CD8-positive, alpha-beta memory T cell (primary cell): Measurements from ENCODE around the gene RNF121. TPM values are rescaled to one million over a fixed set of nuclear protein-coding genes. Genes with fewer than 3 reads are reported as not detected.
"Not testable (repeated sequence)": the region's sequence is repeated elsewhere in the genome, so short reads cannot be mapped to it uniquely, and the experiment has no call there.

Source experiments
- CTCF ChIA-PET: fragments of 350-600 bp; sonication (Branson Sonifier 250); formaldehyde crosslinking; loops from one replicate; lab custom pipeline; 2021; ENCODE audit warnings: antibody characterized with exemption; lab: Charles Lee
- POLR2A ChIA-PET: fragments of 350-600 bp; sonication (Branson Sonifier 250); formaldehyde crosslinking; loops from one replicate; lab custom pipeline; 2021; ENCODE audit warnings: antibody characterized with exemption; lab: Charles Lee
- DNase-seq, 5 donors: peaks; one replicate each; pipeline versions ENCODE4 v3.0.0 to v3.0.0-alpha.2; 2020 to 2022; ENCODE audit warnings: mixed read lengths in 1 of 5
- H3K27ac ChIP-seq: one replicate; pipeline ENCODE4 v1.7.0; 2013; ENCODE audit warnings: low read depth, mild to moderate bottlenecking, low read length, moderate library complexity
- H3K27me3 ChIP-seq: 2 replicates; pipeline ENCODE4 v1.7.0; 2013; ENCODE audit warnings: low read length, mild to moderate bottlenecking; ENCODE audit not compliant: insufficient read depth, poor library complexity, severe bottlenecking
- H3K36me3 ChIP-seq: 2 replicates; pipeline ENCODE4 v1.7.0; 2013; ENCODE audit warnings: mild to moderate bottlenecking, low read length, moderate library complexity; ENCODE audit not compliant: insufficient read depth
- H3K4me1 ChIP-seq: 2 replicates; pipeline ENCODE4 v1.7.0; 2013; ENCODE audit warnings: mild to moderate bottlenecking, low read length, moderate library complexity; ENCODE audit not compliant: insufficient read depth
- H3K4me3 ChIP-seq: 2 replicates; pipeline ENCODE4 v1.7.0; 2013; ENCODE audit warnings: mild to moderate bottlenecking, low read length
- H3K9me3 ChIP-seq: 2 replicates; pipeline ENCODE4 v1.7.0; 2013; ENCODE audit warnings: mild to moderate bottlenecking, low read length
- H3K27ac Mint-ChIP-seq, 8 donors: one replicate each; pipeline ENCODE4 v1.8.0; 2020 to 2021; ENCODE audit warnings: mixed read lengths in 8 of 8, mild to moderate bottlenecking in 6 of 8, inconsistent platforms in 3 of 8, moderate library complexity in 3 of 8
- H3K27me3 Mint-ChIP-seq, 2 donors: one replicate each; pipeline ENCODE4 v1.8.0; 2020 to 2021; ENCODE audit warnings: mixed read lengths in 2 of 2, mild to moderate bottlenecking in 1 of 2, moderate library complexity in 1 of 2
- H3K36me3 Mint-ChIP-seq, 3 donors: one replicate each; pipeline ENCODE4 v1.8.0; 2020 to 2021; ENCODE audit warnings: mixed read lengths in 3 of 3, inconsistent platforms in 1 of 3, mild to moderate bottlenecking in 1 of 3
- H3K4me1 Mint-ChIP-seq, 3 donors: one replicate each; pipeline ENCODE4 v1.8.0; 2020 to 2021; ENCODE audit warnings: mixed read lengths in 3 of 3, inconsistent platforms in 1 of 3, mild to moderate bottlenecking in 1 of 3
- H3K4me3 Mint-ChIP-seq, 7 donors: one replicate each; pipeline ENCODE4 v1.8.0; 2020 to 2021; ENCODE audit warnings: mixed read lengths in 7 of 7, mild to moderate bottlenecking in 6 of 7, moderate library complexity in 4 of 7, inconsistent platforms in 2 of 7
- H3K9me3 Mint-ChIP-seq, 5 donors: one replicate each; pipeline ENCODE4 v1.8.0; 2020 to 2022; ENCODE audit warnings: mixed read lengths in 5 of 5, mild to moderate bottlenecking in 3 of 5, moderate library complexity in 2 of 5, inconsistent platforms in 1 of 5
- polyA plus RNA-seq: library from polyadenylated mRNA; unstranded; fragments of 300-500 nt; fragmentation: Illumina TruSeq; gene quantifications from one replicate; pipeline ENCODE4 v1.2.3, GENCODE V29; 2021
- total RNA-seq, 2 experiments: library from RNA; stranded (reverse); gene quantifications; one replicate each; pipeline ENCODE4 v1.2.3, GENCODE V29; 2021

Gene RNF121
- 10 to 100 TPM; 57.3 to 62.1 TPM for total RNA-seq
- polyA plus RNA-seq: 9.4 TPM

GRCh38 chr11:71928737-71929443, at the start of gene RNF121:
Gene RNF121, plus strand, starts transcription at chr11:71929046. Its CDS starts 16 bp downstream, at chr11:71929062.
- Histone ChIP-seq H3K9me3 (no peaks in the 10 kb centered on the region), H3K36me3 (no peaks in the 10 kb centered on the region), H3K27ac (peak within 1 kb of the TSS; percentile 96), H3K27me3 (no peaks in the 10 kb centered on the region), H3K4me1 (peaks cover 20% of the 10 kb centered on the region), H3K4me3 (peak within 1 kb of the TSS; percentile 95)
- no peaks in the 10 kb centered on the region for H3K9me3 Mint-ChIP-seq
- peak within 1 kb of the TSS; percentile 96 to 99 (median 99) for H3K27ac Mint-ChIP-seq
- DNase-seq: peak; percentile 95 to 98 (median 97)
- H3K27me3 Mint-ChIP-seq: no peaks in the 10 kb centered on the region
- ChIA-PET CTCF (interaction anchor here (0.9 to 1.3 kb wide), 4 partner anchors 9 to 184 kb away, joined by 3 to 4 read pairs (median 3); partner anchors contain the start of gene ANAPC15), POLR2A (interaction anchor here (0.6 to 2.7 kb wide), 3 partner anchors 9 to 294 kb away, joined by 3 to 7 read pairs (median 4); partner anchors contain the start of gene ANAPC15)
- peaks cover 0 to 24% (median 0%) of the 10 kb centered on the region in 3 donors for H3K36me3 Mint-ChIP-seq
- H3K4me1 Mint-ChIP-seq: peaks cover 47 to 67% (median 58%) of the 10 kb centered on the region in 3 donors
- H3K4me3 Mint-ChIP-seq: peak within 1 kb of the TSS; percentile 95 to 99 (median 99)

- POLR2A ChIA-PET, H3K9me3 ChIP-seq, CTCF ChIA-PET, H3K4me1 ChIP-seq, H3K27ac Mint-ChIP-seq, DNase-seq, H3K4me3 Mint-ChIP-seq, H3K9me3 Mint-ChIP-seq, H3K27me3 ChIP-seq, H3K4me3 ChIP-seq, H3K27ac ChIP-seq, H3K27me3 Mint-ChIP-seq, H3K36me3 ChIP-seq, H3K4me1 Mint-ChIP-seq: not testable (repeated sequence)
- H3K36me3 Mint-ChIP-seq: peaks cover 4 to 16% (median 6%) of the 10 kb centered on the region in 3 donors
Observed at GRCh38 chr11:71885806-71886205, 43.0 kb upstream of the RNF121 start.

DNA sequence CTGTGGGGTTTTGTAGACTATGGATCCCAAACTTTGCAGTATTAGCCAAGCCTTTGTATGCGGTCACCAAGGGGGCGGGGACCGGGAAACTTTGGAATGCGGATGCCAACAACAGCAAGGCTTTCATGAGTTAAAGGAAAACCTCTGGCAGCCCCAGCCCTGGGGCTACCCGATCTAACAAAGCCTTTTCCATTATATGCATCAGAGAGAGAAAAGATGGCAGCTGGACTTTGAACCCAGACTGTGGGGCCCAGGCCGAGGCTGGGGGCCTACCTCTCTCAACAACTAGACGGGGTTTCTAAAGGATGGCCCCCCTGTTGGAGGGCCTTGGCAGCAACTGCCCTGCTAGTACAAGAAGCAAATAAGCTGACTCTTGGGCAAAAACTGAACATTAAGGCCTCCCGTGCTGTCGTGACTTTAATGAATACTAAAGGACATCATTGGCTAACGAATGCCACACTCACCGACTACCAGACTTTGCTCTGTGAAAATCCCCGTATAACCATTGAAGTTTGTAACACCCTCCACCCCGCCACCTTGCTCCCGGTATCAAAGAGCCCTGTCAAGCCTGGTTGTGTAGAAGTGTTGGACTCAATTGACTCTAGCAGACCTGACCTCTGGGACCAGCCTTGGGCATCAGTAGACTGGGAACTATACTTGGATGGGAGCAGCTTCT, 40.4 kb upstream of the RNF121 start:
- H3K27ac ChIP-seq, H3K9me3 Mint-ChIP-seq, POLR2A ChIA-PET, H3K4me1 Mint-ChIP-seq, H3K4me3 ChIP-seq, H3K27me3 ChIP-seq, DNase-seq, H3K27me3 Mint-ChIP-seq, H3K4me3 Mint-ChIP-seq, H3K27ac Mint-ChIP-seq, H3K9me3 ChIP-seq, H3K4me1 ChIP-seq, H3K36me3 ChIP-seq, CTCF ChIA-PET: not testable (repeated sequence)
- H3K36me3 Mint-ChIP-seq: peaks cover 3 to 13% (median 8%) of the 10 kb centered on the region in 3 donors

DNA sequence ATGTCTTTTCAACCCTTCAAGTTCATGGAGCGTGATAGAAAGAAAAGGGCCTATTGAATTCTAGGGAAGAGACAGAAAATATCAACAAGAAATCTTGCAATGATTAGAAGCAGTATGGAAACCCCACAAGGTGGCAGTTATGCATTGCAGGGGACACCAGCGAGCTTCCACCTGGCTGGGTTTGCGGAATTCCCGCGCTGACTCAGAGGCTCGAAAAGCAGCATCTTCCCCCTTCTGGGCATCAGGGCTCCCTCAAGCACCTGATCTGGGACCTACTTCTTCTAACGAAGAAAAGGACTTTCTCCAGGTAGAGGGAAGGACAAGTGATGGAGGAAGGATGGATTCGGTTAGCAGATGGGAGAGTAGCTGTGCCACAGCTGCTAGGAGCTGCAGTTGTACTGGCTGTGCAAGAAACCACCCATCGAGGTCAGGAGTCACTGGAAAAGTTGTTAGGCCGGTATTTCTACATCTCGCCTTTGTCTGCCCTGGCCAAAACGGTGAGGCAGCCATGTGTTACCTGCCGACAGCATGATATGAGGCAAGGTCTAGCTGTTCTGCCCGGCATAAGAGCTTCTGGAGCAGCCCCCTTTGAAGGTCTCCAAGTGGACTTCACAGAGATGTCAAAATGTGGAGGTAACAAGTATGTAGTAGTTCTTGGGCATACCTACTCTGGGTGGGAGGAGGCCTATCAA, 39.5 kb upstream of the RNF121 start:
- POLR2A ChIA-PET, CTCF ChIA-PET, H3K27ac Mint-ChIP-seq: not testable (repeated sequence)

DNA sequence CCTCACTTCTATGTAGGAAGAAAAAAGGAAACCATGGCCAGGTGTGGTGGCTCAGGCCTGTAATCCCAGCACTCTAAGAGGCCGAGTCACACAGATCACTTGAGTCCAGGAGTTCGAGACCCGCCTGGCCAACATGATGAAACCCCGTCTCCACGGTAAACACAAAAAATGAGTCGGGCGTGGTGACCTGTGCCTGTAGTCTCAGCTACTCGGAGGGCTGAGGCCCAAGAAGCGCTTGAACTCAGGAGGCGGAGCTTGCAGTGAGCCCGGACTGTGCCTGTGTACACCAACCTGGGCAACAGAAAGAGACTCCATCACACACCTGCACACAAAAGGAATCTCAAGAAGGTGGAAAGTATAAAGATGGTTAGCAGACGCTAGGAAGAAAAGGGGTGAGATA, 32.9 kb upstream of the RNF121 start:
- CTCF ChIA-PET: no interaction called here
- no peak for DNase-seq
- POLR2A ChIA-PET: no interaction called here
- no peak overlapping the region for H3K4me3 ChIP-seq
- H3K9me3 ChIP-seq: no peaks in the 10 kb centered on the region
- H3K27ac Mint-ChIP-seq: no peak overlapping the region
- H3K4me1 Mint-ChIP-seq: no peaks in the 10 kb centered on the region
- H3K36me3 Mint-ChIP-seq: peaks cover 20 to 41% (median 27%) of the 10 kb centered on the region in 3 donors
- no peaks in the 10 kb centered on the region for H3K4me1 ChIP-seq
- H3K27me3 Mint-ChIP-seq: no peaks in the 10 kb centered on the region
- H3K9me3 Mint-ChIP-seq: peaks cover 0 to 2% (median 0%) of the 10 kb centered on the region in 5 donors
- no peak overlapping the region for H3K27ac ChIP-seq
- H3K36me3 ChIP-seq: no peaks in the 10 kb centered on the region
- no peak overlapping the region for H3K4me3 Mint-ChIP-seq
- H3K27me3 ChIP-seq: no peaks in the 10 kb centered on the region

More for the DNA sequence above, 39.5 kb upstream of the RNF121 start:
- H3K4me1 ChIP-seq, H3K27ac ChIP-seq, DNase-seq, H3K9me3 Mint-ChIP-seq, H3K4me1 Mint-ChIP-seq, H3K4me3 Mint-ChIP-seq, H3K9me3 ChIP-seq, H3K36me3 ChIP-seq, H3K4me3 ChIP-seq, H3K27me3 ChIP-seq, H3K27me3 Mint-ChIP-seq: not testable (repeated sequence)
- peaks cover 3 to 20% (median 6%) of the 10 kb centered on the region in 3 donors for H3K36me3 Mint-ChIP-seq

GRCh38 chr11:71901137-71901536, 27.7 kb upstream of the RNF121 start:
- H3K4me3 ChIP-seq, H3K4me1 ChIP-seq, H3K9me3 ChIP-seq, POLR2A ChIA-PET, H3K27ac ChIP-seq, H3K27me3 Mint-ChIP-seq, H3K9me3 Mint-ChIP-seq, H3K27me3 ChIP-seq, H3K36me3 ChIP-seq, H3K27ac Mint-ChIP-seq, H3K4me1 Mint-ChIP-seq, H3K4me3 Mint-ChIP-seq, DNase-seq, CTCF ChIA-PET: not testable (repeated sequence)
- H3K36me3 Mint-ChIP-seq: peaks cover 22 to 42% (median 30%) of the 10 kb centered on the region in 3 donors

DNA sequence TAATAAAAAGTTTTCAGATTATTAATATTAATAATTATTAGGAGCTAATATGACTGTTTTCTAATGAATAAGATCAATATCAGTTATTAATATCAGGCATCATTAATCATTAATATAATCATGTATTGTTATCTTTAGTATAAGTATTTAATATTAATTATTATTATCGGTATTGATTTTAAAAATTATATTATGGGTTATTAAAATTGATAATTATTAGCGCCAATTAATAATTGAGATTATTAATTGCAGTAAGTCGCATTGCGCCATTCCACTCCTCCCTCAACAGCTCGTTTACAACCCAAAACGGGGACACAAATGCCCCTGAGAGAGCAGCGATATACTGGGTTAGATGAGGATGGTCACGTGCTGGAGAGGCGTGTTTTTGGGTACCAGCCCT, 20.6 kb upstream of the RNF121 start:
- ChIA-PET CTCF (no interaction called here), POLR2A (no interaction called here)
- Histone ChIP-seq H3K36me3 (no peaks in the 10 kb centered on the region), H3K4me1 (no peaks in the 10 kb centered on the region), H3K4me3 (no peak overlapping the region), H3K27ac (no peak overlapping the region), H3K27me3 (no peaks in the 10 kb centered on the region), H3K9me3 (no peaks in the 10 kb centered on the region)
- peaks cover 15 to 70% (median 23%) of the 10 kb centered on the region in 3 donors for H3K36me3 Mint-ChIP-seq
- no peak for DNase-seq
- no peak overlapping the region for H3K4me3 Mint-ChIP-seq
- no peak overlapping the region for H3K27ac Mint-ChIP-seq
- no peaks in the 10 kb centered on the region for H3K4me1 Mint-ChIP-seq
- no peaks in the 10 kb centered on the region for H3K9me3 Mint-ChIP-seq
- H3K27me3 Mint-ChIP-seq: no peaks in the 10 kb centered on the region

GRCh38 chr11:71910775-71911174, 18.1 kb upstream of the RNF121 start:
- H3K36me3 ChIP-seq: peaks cover 10% of the 10 kb centered on the region
- H3K9me3 ChIP-seq, H3K9me3 Mint-ChIP-seq, H3K4me1 Mint-ChIP-seq, H3K27me3 Mint-ChIP-seq, CTCF ChIA-PET, DNase-seq, H3K4me3 ChIP-seq, H3K27me3 ChIP-seq, H3K4me1 ChIP-seq, POLR2A ChIA-PET, H3K4me3 Mint-ChIP-seq, H3K27ac ChIP-seq: not testable (repeated sequence)
- peak overlapping the region in 1 of 8 donors; percentile 9 for H3K27ac Mint-ChIP-seq
- peaks cover 13 to 79% (median 30%) of the 10 kb centered on the region in 3 donors for H3K36me3 Mint-ChIP-seq
